HG03520 (cell line): ENCODE results near the gene STUM.
A peak's percentile ranks its signal among the peaks of the same experiment; 100 is the strongest.
"Not testable (repeated sequence)": the region's sequence is repeated elsewhere in the genome, so short reads cannot be mapped to it uniquely, and the experiment has no call there.

ENCODE experiments used
- ATAC-seq: cut with Tn5 transposase; IDR thresholded peaks from one replicate; pipeline ENCODE4 v1.9.1; 2021; ENCODE audit warnings: mild to moderate bottlenecking, moderate library complexity; ENCODE audit not compliant: unreplicated experiment

The STUM gene

DNA sequence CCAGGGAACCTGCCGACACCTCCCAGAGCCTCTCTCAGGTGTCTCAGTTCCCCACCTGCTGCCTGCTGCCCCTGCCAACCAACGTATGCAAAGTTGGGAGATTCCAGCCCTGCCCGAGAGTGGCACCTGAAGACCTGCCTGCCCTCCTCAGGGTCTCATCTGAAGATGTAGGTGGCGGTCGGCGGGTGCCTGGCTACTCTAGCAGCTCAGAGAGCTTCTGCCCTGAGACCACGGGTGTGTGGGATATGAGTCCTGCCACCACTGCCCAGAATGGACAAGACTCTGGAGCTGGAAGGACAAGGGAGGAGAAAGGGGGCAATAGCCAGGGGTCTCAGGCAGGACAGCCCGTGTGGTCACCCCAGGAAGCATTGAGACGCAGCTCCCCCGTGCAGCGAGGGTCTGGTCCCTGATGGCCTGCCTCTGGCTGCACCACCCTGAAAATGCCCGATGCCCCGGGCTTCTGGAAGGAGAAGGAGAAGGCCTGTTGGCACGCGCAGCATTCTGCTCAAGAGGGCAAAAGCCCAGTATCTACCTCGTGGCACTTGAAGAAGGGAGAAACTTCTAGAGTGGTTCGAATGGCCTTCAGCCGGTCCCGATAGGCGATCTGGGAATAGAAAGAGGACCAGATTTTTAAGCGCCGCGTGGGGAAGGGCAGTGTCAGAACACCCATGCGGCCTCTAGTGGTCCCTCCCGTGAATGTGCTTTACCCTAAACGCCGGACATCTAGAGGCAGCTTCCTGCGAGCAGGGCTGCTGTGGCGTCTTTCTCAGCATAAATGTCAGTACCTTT is 88.8 kb downstream of the STUM start:
- no peak for ATAC-seq

DNA sequence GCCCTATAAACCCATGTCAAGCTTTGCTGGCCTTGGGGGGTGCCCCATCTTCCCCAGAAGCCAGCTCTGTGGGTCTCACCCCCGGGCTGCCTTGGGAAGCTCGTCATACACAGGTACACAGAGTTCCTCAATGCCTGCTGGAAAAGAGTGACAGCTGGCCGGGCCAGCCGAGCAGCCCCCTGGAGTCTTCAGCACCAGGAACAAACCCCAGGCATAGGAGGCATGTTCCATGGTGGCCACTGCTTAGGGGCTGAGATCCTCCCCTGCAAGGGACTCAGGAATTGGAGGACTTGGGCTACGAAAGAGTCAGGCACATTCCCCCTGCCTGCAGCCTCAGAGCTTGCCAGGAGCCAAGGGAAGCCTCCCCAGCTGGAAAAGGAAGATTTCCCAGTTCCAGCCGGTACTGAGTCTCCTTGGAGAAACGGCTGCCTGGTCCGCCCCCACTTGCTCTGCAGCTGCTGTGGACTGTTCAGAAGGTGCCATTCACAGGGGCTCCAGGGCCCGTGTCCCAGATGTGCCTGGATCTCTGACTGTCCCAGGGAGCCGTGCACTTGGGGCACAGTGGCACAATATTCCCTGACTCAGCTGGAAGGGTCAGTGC is 89.5 kb downstream of the STUM start:
- no peak for ATAC-seq

DNA sequence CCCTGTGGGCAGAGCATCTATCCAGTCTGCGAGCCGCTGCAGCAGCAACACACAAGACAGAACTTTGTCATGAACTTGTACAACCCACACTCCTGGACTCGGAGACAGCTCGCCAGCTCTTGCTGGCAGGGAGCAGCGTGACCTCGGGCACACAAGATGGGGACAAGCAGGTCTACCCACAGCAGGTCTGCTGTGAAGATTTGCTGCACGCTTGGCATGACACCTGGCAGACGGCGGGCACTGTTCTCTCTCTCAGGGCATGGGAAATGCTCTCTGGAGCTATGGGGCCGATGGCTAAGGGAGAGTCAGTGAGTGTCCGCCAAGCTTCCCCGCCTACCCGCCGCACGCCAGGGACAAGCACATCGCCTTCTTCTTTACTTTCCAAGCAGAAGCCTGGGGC is 90.0 kb downstream of the STUM start:
- ATAC-seq = no peak

DNA sequence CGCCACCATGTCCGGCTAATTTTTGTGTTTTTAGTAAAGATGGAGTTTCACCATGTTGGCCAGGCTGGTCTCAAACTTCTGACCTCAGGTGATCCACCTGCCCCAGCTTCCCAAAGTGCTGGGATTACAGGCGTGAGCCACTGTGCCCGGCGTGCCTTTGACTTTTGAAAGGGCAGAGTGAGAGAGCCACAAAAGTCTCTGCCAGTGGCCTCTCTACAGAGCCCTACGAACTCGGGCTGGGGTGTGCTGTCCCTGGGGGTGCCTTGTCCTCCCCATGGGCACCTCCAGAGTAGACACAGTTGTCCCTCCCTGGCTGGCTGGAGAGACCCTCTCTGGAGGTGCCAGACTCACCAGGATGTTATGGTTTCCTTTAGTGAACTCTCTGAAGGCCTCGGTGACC is 90.6 kb downstream of the STUM start:
- not testable (repeated sequence) for ATAC-seq

DNA sequence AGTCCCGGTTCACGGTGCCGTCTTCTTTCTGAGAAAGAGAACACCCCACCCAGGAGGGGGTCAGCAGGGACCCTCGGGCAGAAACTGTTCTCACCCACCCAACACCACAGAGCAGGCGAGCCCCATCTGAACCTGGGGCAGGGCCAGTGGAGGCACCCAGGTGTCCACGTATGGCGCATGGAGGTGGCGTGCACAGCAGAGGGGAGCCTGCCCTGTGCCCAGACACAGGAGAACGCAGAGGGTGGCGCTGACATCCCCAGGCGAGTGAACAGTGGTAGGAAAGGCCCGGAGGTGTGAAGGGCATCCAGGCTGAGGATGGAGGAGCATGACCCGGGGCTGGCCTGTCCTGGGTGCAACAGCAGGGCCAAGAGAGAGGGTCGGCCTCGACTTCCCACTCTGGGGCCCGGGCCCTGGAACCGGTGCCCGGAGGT is 91.1 kb downstream of the STUM start:
- ATAC-seq = no peak

DNA sequence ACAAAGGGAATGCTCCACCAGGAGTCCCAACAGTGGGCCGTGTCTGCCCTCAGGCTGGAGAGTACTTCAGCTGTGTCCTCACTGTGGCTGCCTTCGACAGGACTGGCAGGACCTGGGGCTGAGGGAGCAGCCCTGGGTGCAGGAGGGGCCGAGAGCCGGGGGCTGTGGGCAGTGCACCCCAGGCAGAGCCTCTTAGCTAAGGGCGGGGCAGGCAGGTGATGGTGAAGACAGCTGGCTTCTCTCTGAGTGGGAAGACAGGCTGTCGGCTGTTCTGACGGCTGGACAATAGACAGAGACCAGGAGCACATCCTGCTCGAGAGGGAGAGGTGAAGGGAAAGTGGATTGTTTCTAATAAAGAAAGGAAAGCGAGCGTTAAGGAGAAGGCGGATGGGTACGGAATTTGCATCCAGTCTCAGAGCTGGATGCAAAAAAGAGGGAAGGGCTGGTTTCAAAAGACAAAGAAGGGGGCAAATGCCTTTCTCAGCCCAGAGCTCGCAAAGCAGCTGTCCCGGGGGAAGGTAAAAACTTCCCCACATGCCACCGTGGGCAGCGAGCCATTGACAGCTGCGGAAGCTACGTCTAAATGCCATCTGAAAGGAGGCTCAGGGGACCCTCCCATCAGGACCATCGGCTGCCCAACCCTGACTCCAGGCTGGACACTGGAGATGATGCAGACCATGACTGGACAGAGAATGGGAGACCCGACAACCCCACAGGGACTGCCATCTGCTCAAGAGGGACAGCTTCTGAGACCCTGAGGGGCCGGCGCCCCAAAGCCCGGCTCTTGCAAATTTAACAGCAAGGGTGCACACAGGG is 92.0 kb downstream of the STUM start:
- no peak for ATAC-seq

DNA sequence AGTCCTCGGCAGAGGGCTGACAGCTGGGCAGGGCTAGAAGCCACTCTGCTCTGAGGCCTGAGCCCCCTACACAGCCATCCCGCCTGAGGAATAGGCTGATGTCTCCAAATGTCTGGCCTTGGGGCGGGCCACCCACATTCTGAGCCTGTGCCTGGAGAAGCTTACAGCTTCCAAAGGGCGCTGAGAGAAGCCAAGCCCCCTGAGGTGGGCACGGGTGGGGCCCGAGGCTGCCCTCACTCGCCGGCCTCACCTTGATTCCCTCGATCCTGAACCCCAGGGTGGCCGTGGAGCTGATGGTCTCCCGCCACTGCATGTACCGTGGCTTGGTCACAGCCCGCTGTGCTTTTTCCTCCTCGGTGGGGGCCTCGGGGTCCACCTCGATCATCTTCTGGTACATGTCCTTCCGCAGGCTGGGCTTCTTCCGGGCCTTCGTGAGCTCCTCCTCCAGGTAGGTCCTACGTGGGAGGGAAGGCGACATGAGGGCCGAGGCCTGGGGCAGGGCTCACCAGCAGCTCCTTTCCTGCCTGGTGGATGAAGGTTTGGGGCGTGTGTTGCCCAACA is 93.2 kb downstream of the STUM start:
- ATAC-seq = no peak

DNA sequence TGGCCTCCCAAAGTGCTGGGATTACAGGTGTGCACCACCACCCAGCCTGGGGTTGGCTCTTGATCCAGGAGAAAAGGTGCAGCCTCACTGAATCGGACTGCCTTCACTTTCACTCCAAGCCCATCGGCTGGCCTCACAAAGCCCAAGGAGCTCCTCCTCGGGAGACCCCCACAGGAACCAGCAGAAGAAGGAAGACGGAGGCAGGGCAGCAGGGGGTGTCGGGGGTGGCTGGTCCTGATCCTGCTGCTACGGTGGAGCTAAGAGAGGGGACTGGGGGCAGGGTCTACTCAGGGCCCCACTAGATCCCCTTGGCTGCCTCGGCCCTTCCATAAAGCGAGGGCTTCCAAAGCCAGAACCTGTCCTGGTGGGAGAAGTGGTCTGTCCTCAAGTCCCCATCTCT is 93.9 kb downstream of the STUM start:
- no peak for ATAC-seq

DNA sequence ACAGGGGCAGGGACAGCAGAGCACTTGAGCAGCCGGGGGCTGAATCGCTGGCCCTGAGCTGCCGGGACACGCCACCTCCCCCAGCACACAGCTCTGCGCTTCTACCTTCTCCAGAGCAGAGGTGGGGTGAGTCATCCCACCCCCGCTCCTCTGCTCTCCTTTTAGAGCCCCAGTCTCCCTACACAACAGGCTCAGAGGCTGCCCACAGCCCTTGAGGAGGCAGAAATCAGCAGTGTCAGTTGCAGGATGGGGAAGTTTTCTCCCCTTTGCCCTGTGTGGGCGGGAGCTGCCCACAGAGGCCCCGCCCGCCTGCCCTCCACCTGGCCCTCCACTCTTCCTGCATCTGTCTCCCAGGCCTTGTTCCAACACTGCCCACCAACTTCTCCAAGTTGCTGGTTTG is 94.6 kb downstream of the STUM start:
- peak; percentile 60 for ATAC-seq

DNA sequence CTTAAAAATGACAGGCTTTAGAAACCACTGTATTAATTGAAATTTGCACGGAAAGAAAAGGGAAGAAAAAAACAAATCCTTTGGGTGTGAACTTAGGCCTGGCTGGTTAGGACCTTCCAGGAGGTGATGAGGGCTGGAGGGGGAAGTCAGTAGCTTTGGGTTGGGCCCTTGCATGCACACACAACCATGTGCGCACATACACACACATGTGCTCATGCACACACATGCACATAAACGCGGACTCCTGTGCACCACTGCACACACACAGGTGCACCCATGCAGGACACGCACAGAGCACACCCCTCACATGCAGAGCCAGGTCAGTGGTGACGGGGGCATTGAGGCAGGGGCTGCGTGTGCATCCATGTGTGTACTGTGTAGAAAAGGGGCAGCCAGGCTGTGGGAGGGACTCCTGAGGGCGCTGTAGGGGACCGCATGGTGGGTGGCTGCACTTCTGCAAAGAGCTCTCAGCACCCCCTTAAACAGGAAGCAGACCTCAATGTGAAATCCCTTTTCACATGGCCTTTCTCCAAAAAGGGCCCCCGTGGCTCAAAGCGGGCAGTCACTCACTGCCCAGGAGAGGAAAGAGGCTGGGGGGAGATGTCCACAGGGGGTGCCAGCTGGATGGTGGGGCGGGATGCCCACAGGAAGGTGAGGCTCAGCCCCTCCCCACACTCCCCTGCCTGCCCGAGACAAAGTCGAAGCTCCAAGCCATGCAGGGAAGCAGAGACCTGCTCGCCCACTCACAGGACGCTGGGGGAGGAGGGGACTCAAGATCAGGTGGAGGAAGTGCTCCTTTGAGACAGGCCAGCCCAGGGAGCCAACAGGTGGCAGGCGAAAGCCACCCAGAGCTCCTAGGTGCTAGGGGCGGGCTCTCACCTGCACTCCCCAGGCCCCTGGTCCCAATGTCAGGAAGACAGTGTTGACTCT is 95.3 kb downstream of the STUM start:
- ATAC-seq = peak; percentile 38

DNA sequence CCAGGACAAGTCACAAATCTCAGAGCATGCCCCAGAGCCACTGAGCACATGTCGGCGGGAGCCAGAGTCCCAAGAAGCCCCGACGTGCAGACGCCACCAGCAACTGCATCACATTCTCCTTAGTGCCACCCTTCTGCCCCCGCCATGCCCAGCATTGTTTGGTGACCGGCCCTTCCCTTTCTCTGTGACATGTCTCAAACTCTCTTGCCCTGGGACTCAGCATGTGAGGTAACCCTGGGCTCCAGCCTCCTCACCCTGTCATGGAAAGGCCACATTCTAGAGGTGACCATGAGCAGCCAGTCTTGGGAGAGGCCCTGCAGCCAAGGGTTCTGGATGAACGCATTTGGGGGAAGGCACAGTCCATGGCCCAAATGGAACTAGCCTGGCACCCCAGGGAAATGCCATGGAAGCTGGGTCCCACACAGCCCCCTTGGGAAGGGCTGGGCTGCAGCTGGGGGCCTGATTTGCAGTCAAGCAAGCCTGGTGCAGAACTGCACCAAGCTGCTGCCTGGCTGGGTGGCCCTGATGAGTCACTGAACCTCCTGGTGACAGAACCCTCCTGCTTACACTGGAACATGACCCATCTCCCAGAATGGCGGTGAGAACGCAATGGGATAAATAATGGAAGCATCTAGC is 96.1 kb downstream of the STUM start:
- no peak for ATAC-seq

DNA sequence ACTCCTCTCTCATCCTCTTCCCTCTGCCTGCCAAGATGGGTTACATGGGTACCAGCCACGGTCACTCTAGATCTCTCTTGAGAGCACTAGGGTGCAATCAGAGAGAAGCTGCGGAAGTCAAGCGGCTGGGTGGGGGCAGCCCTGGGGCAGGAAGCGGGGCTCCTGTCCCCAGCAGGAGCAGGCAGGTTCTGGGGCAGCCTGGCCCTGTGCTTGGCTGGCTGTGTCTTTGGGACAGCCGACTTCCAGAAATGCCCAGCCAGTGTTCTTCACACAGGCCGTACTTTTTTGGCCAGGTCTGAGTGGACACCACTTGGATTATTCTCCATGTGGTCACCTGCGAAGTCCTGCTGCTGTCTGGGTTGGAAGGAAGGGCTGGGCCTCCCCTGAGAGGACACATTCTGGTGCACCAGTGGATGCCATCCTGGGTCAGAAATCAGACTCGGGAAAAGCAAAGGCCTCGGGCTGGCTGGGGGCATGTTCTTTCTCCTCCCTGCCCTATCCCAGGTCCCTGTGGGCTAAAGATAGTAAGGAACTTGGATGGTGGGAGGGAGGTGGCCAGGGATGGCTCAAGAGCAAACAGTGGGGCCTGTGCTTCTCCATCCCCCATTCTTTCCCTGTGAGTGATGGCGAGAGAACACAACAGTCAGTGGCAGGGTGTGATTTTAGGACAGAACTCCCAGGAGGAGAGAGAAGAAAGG is 96.9 kb downstream of the STUM start:
- ATAC-seq = no peak

DNA sequence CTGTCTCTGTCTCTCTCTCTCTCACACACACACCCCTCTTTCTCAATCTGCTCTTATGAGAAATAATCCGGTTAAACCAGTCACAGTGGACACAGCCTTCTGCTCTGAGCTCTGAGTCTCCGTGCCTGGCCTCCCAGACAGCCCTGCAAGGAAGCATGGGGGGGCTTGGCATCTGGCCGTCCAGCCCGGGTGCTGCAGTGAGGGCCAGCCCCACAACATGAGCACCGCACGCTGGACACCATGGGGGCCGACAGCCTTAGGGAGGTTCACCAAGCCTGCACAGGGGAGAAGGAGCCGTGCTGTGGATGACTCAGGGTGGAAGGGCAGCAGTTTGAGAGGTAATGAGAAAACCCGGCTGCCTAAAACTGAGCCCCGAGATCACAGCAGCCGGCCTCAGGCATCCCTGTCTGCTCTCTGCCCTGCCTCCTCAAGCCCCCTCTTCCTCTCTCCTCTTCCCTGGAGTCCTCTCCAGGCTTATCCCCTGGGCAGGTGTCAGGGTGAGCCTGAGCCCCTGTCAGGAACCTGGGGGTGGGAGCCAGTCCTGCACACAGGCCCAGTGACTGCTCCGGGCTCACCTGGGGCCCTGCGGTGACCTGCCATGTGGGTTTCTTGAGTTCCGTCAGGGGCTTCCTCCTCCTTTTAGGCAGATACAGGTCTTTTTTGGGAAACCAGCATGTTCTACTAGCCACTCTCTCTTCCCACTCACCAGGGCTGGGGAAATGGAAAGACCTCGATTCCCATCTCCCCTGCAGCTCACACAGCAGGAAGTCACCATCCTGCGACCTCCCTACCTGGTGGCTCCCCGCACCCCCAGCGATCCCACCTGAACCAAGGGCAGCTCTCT is 97.7 kb downstream of the STUM start:
- ATAC-seq = no peak

DNA sequence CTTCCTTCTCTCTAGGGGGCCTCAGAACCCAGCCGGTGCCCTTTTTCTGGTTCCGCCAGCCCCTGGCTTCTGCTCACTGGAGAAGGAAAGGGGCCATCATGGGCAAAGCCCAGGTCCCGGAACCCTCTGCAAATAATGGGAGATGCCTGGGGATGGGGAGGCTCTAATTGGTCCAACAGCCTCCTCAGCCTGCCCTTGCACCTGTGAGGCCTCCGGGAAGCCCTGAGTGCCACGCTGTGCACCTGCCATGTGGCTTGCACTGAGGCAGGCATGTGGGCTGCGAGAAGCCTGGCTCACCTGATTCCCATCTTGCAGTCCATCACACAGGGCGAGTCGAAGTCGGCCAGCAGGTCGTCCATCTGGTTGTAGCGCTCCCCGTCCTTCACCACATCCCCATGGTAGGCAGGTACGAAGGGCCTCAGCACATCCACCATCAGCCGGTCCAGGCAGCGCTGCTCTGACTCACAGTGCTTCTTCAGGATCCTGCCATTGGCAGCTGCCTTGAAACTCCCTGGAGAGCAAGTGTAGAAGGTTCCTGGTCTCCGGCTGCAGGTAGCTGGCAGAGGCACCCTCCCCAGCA is 98.4 kb downstream of the STUM start:
- no peak for ATAC-seq

DNA sequence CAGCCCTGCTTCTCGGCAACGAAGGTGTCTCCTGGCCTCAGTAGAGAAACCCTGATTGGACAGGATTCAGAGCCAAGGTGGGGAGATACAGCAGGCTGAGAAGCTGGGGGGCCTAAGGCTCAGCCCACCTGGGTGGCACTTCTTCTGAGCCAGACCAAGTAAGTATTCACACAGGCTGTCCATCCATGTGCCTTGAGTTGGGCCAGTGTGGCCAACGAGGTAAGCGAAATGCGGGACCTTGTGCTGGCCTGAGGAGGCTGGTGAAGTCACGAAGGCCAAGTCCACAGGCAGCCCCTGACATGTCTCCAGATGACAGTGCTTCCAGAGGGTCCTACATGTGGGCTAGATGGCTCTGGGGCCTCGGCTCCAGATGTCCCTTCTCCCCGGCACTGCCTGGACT is 99.2 kb downstream of the STUM start:
- ATAC-seq = no peak

DNA sequence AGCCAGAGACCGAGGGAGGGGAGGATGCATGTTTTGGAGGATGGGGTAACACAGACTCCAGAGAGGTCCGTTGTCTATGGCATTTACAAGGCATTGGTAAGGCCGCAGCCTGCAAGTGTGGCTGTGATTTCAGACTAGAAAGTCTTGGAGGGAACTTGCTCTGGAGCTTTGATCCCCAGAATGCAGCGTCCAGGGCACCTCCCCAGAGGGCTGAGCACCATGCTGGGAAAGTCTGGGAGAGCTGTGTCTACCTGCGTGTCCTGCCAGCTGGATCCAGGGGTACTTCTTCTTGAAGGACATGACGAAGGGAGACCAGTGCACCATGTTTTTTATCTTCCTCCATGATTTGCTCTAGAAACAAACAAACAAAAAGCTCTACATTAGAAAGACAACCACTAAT is 99.9 kb downstream of the STUM start:
- no peak for ATAC-seq

DNA sequence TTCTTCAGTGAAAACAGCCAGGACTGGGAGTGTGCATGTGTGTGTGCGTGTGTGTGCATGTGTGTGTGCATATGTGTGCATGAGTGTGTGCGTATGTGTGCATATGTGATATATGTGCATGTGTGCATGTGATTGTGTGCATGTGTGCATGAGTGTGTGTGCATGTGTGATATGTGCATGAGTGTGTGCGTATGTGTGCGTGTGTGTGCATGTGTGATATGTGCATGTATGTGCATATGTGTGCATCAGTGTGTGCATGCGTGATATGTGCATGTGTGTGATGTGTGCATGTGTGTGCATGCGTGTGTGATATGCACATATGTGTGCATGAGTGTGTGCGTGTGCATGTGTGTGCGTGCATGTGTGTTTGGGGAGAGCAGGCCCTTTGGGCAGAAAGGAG is 100.7 kb downstream of the STUM start:
- ATAC-seq = no peak

DNA sequence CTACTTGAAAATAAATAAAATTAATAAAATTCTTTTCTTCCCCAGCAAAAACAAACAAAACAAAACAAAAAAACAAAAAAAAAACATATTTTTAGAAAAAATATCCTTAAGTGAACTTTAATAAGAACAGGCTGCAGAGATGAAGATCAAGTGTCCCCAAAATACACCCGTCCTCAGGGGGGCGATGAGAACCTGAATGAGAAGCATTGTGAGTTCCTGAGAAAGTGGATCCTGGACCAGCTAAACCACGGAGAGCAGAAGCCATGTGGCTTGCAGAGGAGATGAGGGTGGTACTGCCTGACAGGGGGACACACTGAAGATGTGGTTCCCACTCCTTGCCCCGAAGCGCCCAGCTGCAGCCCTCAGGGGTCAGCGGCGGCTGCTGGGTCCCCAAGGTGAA is 101.2 kb downstream of the STUM start:
- ATAC-seq = no peak
